GM23248 (cell line): ENCODE measurements around the gene KNG1. TPM values are rescaled to one million over a fixed set of nuclear protein-coding genes. Genes with fewer than 3 reads are reported as not detected.

Experiments
- DNase-seq: peaks from one replicate; pipeline ENCODE4 v3.0.0-alpha.2; 2015
- H2AFZ ChIP-seq: fragments of 200-600 bp; sonication (generic); 2 replicates; pipeline ENCODE4 v1.6.1; 2016; ENCODE audit warnings: antibody characterized with exemption
- H3F3A ChIP-seq: fragments of 200-600 bp; sonication (generic); 2 replicates; pipeline ENCODE4 v1.6.1; 2016; ENCODE audit warnings: mild to moderate bottlenecking, antibody characterized with exemption, mixed run types; ENCODE audit not compliant: insufficient read depth
- H3K27ac ChIP-seq: fragments of 200-600 bp; sonication (generic); 2 replicates; pipeline ENCODE4 v1.5.1; 2016; ENCODE audit warnings: mild to moderate bottlenecking
- H3K27me3 ChIP-seq: fragments of 200-600 bp; sonication (generic); replicated peaks from 2 replicates; pipeline ENCODE4 v1.6.1; 2016; ENCODE audit warnings: mild to moderate bottlenecking; ENCODE audit not compliant: insufficient read depth
- H3K36me3 ChIP-seq: fragments of 200-600 bp; sonication (generic); 2 replicates; pipeline ENCODE4 v1.6.1; 2016; ENCODE audit warnings: low read depth, mild to moderate bottlenecking
- H3K4me1 ChIP-seq: fragments of 200-600 bp; sonication (generic); 2 replicates; pipeline ENCODE4 v1.6.1; 2016; ENCODE audit warnings: mild to moderate bottlenecking; ENCODE audit not compliant: insufficient read depth
- H3K4me2 ChIP-seq: fragments of 200-600 bp; sonication (generic); one replicate; pipeline ENCODE4 v1.6.1; 2016; ENCODE audit warnings: mild to moderate bottlenecking; ENCODE audit not compliant: unreplicated experiment
- H3K4me3 ChIP-seq: fragments of 200-600 bp; sonication (generic); 2 replicates; pipeline ENCODE4 v1.5.1; 2016; ENCODE audit warnings: mild to moderate bottlenecking
- H3K79me2 ChIP-seq: fragments of 200-600 bp; sonication (generic); 2 replicates; pipeline ENCODE4 v1.6.1; 2016; ENCODE audit warnings: mild to moderate bottlenecking; ENCODE audit not compliant: insufficient read depth
- H3K9ac ChIP-seq: fragments of 200-600 bp; sonication (generic); 2 replicates; pipeline ENCODE4 v1.6.1; 2016; ENCODE audit warnings: mild to moderate bottlenecking
- H3K9me2 ChIP-seq: fragments of 200-600 bp; sonication (generic); 2 replicates; pipeline ENCODE4 v1.6.1; 2016; ENCODE audit warnings: mixed run types, mild to moderate bottlenecking, moderate library complexity; ENCODE audit not compliant: insufficient read depth
- H3K9me3 ChIP-seq: fragments of 200-600 bp; sonication (generic); one replicate; pipeline ENCODE4 v1.6.1; 2017; ENCODE audit warnings: low read depth
- H4K20me1 ChIP-seq: fragments of 200-600 bp; sonication (generic); 2 replicates; pipeline ENCODE4 v1.6.0; 2016; ENCODE audit not compliant: insufficient read depth
- EZH2 ChIP-seq: fragments of 200-600 bp; sonication (generic); IDR thresholded peaks from 2 replicates; pipeline ENCODE4 v1.6.1; 2018; ENCODE audit warnings: antibody characterized with exemption, mild to moderate bottlenecking; ENCODE audit not compliant: insufficient read depth, poor library complexity, severe bottlenecking
- EZH2phosphoT487 ChIP-seq: fragments of 200-600 bp; sonication (generic); IDR thresholded peaks from 2 replicates; pipeline ENCODE4 v1.6.1; 2018; ENCODE audit warnings: antibody characterized with exemption, moderate library complexity, mild to moderate bottlenecking, low read depth; ENCODE audit not compliant: insufficient read depth
- WGBS, 2 experiments: methylation state at CpG; one replicate each; pipeline ENCODE4 v1.1.6; 2015 to 2017; ENCODE audit warnings: low lambda C conversion rate in 2 of 2, low coverage in 1 of 2; ENCODE audit errors: missing lambda C conversion rate in 2 of 2; 5-methylcytosine and 5-hydroxymethylcytosine counted together
- in situ Hi-C: fragments of 300-500 bp; cut with MboI; formaldehyde crosslinking; loops from 2 replicates; pipeline ENCODE4 v1.15.0; 2020
- microRNA counts: library from miRNA; unstranded; fragments of <30 nt; microRNA quantifications from one replicate; lab custom pipeline; 2016
- microRNA-seq: library from miRNA; unstranded; fragments of <30 nt; microRNA quantifications from one replicate; pipeline ENCODE4, GENCODE V29; 2016; ENCODE audit warnings: borderline number of aligned reads
- polyA plus RNA-seq: library from polyadenylated mRNA; unstranded; fragments of >200 nt; fragmentation: Nextera tagmentation; extraction: Ambion mirVana; gene quantifications from 2 replicates; pipeline ENCODE4 v1.2.1, GENCODE V29; 2016
- small RNA-seq: library from RNA; depleted of rRNA; stranded (forward); fragments of <200 nt; gene quantifications from one replicate; pipeline ENCODE3, GENCODE V24; 2014; ENCODE audit warnings: low read depth, low replicate concordance
- total RNA-seq: library from RNA; depleted of rRNA; stranded (reverse); fragments of >200 nt; shearing (Covaris generic); gene quantifications from 2 replicates; pipeline ENCODE4 v1.2.3, GENCODE V29; 2014; rRNA removed

KNG1 gene
- total and polyA plus RNA-seq, 2 experiments from 2014 or later, result not detected

DNA sequence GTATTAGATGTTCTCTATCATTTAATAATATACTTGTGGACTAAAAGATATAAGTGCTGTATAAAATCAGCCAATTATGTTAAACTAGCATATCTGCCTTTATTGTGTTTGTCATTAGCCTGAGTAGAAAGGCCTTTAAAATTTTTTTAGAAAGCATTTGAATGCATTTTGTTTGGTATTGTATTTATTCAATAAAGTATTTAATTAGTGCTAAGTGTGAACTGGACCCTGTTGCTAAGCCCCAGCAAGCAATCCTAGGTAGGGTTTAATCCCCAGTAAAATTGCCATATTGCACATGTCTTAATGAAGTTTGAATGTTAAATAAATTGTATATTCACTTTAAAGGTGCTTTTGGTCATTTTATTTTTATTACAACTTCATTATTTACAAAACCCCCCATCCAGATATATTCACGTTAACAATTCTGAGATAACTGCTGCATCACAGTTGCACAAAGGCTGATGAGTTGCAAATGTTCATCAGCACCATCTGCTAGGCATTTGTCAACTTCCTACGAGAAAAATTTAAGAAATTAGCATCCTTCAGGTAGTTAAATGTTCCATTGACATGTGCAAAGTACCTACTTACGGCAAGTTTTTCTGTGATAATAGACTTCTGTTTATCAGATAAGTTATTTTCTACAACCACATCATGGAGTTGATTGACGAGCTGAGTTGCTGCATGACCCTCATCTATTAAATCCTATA is 72.5 kb downstream of the KNG1 start:
- Histone ChIP-seq H3F3A (peaks cover 86% of the 10 kb centered on the region), H4K20me1 (peaks cover 53% of the 10 kb centered on the region), H2AFZ (no peak overlapping the region), H3K4me2 (no peak overlapping the region), H3K36me3 (peaks cover 58% of the 10 kb centered on the region), H3K9ac (peak overlapping the region; percentile 99; the same call in 1 of the 2 replicates), H3K9me3 (no peaks in the 10 kb centered on the region), H3K27ac (peak overlapping the region; percentile 87), H3K79me2 (peaks cover 37% of the 10 kb centered on the region), H3K4me1 (peaks cover 34% of the 10 kb centered on the region), H3K4me3 (no peak overlapping the region), H3K27me3 (no peaks in the 10 kb centered on the region), H3K9me2 (no peaks in the 10 kb centered on the region)
- 49 to 51% methylated on average over 4 of the region's 4 CpGs for WGBS, 2 experiments
- TF ChIP-seq EZH2phosphoT487 (no peak), EZH2 (no peak)
- in situ Hi-C loops, result no loop called here
- peak; percentile 10 for DNase-seq

DNA sequence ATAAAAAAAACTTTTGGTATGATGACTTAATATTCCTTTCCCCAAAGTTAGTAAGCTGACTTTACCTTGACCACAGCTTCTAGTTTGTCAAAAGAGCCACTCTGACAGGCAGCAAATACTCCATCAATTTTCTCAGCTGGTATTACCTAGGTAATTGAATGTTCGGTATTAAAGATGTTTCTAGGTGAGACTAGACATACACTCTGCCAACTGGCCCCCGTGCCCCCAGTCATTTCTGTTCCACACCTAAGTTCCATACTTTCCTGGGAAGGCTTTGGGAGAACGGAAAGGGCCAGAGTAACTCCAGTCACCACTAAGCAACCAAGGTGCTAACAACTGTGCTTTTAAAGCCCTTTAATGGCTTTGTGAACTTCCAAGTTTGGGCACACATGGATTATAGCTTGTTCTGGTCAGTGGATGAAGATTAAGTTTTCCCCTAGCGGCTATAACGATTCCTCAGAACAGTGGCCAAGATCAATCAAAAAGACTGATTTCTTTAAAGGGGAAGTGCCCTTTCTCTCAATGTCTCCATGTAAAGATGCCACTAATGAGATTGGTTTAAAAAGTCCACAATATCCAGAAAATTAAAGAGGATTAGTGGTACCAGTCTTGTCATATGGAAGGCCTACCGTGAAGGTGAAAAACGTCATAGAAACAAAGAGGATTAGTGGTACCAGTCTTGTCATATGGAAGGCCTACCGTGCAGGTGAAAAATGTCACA is 73.3 kb downstream of the KNG1 start:
- no peak overlapping the region for H3K4me2 ChIP-seq
- peaks cover 46% of the 10 kb centered on the region for H4K20me1 ChIP-seq
- in situ Hi-C loops, result no loop called here
- no peaks in the 10 kb centered on the region for H3K9me2 ChIP-seq
- 44 to 49% methylated on average over 8 of the region's 8 CpGs for WGBS, 2 experiments
- peak; percentile 56 for DNase-seq
- H3K9ac ChIP-seq, result no peak overlapping the region
- H3K36me3 ChIP-seq, result peaks cover 51% of the 10 kb centered on the region
- H3K27me3 ChIP-seq, result no peaks in the 10 kb centered on the region
- H3K27ac ChIP-seq, result peak overlapping the region; percentile 27
- TF ChIP-seq EZH2phosphoT487 (no peak), EZH2 (no peak)
- peaks cover 29% of the 10 kb centered on the region for H3K79me2 ChIP-seq
- no peak overlapping the region for H2AFZ ChIP-seq
- H3K4me1 ChIP-seq, result peaks cover 33% of the 10 kb centered on the region
- no peaks in the 10 kb centered on the region for H3K9me3 ChIP-seq
- H3F3A ChIP-seq, result peaks cover 79% of the 10 kb centered on the region
- H3K4me3 ChIP-seq, result no peak overlapping the region

MicroRNAs encoded within 50 kb of the gene (microRNA counts, 767-probe panel; counts per million panel counts)
- 447 counts per million, percentile 86 among the panel's probes with 10 or more counts for microRNA hsa-miR-1248 (lab: Ali Mortazavi, UCI)

Small RNAs within 50 kb of the gene (microRNA-seq; reads per million reads assigned to microRNA genes)
- 8.7 reads per million, percentile 14 among the genes with 10 or more reads in this experiment for gene MIR1248

Small RNAs within 50 kb of the gene (small RNA-seq; reads per million reads assigned to genes)
- not detected for gene RF00092
- gene RNU6-1105P, result not detected
- gene SNORA4, result not detected
- gene SNORA63, result not detected
- not detected for gene SNORA81
- gene SNORD2, result not detected

Other genes with a start within 250 kb of the KNG1 start
- gene CRYGS, start 173.0 kb upstream of the KNG1 start, total RNA-seq, result 0.63 and 0.76 TPM in 2 replicates
- 0.49 and 1.3 TPM in 2 replicates for gene CRYGS, start 173.0 kb upstream of the KNG1 start, polyA plus RNA-seq
- 14.6 and 17.7 TPM in 2 replicates for gene TBCCD1, start 150.0 kb upstream of the KNG1 start, total RNA-seq
- 15.6 and 16.3 TPM in 2 replicates for gene TBCCD1, start 150.0 kb upstream of the KNG1 start, polyA plus RNA-seq
- 63.2 and 65.9 TPM in 2 replicates for gene DNAJB11, start 146.6 kb upstream of the KNG1 start, total RNA-seq
- gene DNAJB11, start 146.6 kb upstream of the KNG1 start, polyA plus RNA-seq, result 99.3 and 102 TPM in 2 replicates
- not detected in 2 replicates for gene AHSG, start 104.3 kb upstream of the KNG1 start, total RNA-seq
- gene AHSG, start 104.3 kb upstream of the KNG1 start, polyA plus RNA-seq, result not detected in 2 replicates
- not detected in 2 replicates for gene FETUB, start 77.0 kb upstream of the KNG1 start, total RNA-seq
- gene FETUB, start 77.0 kb upstream of the KNG1 start, polyA plus RNA-seq, result not detected in 2 replicates
- gene HRG, start 51.3 kb upstream of the KNG1 start, total RNA-seq, result not detected in 2 replicates
- not detected in 2 replicates for gene HRG, start 51.3 kb upstream of the KNG1 start, polyA plus RNA-seq
- 426 and 469 TPM in 2 replicates for gene EIF4A2, start 66.2 kb downstream of the KNG1 start, total RNA-seq
- gene EIF4A2, start 66.2 kb downstream of the KNG1 start, polyA plus RNA-seq, result 122 TPM in 2 replicates
- 12.0 and 16.2 TPM in 2 replicates for gene RFC4, start 89.1 kb downstream of the KNG1 start, total RNA-seq
- gene RFC4, start 89.1 kb downstream of the KNG1 start, polyA plus RNA-seq, result 22.1 and 22.8 TPM in 2 replicates
- not detected in 2 replicates for gene ADIPOQ, start 125.4 kb downstream of the KNG1 start, total RNA-seq
- not detected in 2 replicates for gene ADIPOQ, start 125.4 kb downstream of the KNG1 start, polyA plus RNA-seq
- not detected in 2 replicates for gene ST6GAL1, start 213.2 kb downstream of the KNG1 start, total RNA-seq
- 0.20 and 0.41 TPM in 2 replicates for gene ST6GAL1, start 213.2 kb downstream of the KNG1 start, polyA plus RNA-seq